ENCODE results near the gene CCND1. TPM values are rescaled to one million over a fixed set of nuclear protein-coding genes. Genes with fewer than 3 reads are reported as not detected.

Gene CCND1
- total RNA-seq, 1 donor from 2014 or later, result 28.1 TPM

DNA sequence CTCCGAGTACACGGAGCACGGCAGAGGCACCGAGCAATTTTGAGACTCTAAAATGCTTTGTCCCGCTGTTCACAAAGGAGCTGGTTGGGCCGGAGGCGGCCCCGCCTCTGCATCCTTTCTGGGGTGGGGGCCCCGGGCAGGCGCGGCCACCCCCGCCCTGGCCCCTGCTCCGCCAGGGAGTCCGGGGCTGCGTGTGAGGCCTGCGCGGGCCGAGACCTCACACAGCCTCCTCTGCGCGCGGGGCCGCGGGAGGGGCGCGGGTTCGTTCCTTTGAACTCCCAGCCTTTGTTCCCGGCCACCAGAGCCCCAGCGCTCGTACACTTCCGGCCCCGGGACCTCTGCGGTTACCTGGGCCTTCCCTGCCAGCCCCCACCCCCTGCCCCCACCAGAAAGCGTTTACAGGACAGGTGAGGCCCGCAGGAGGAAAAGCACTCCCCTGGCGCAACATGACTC is 61.3 kb downstream of the CCND1 start:
- intact Hi-C loops (cut with micrococcal nuclease), result loop anchor here (2.0 kb wide), 2 partner anchors 59 to 115 kb away; no protein-coding TSS in a partner anchor
- H3K27ac Mint-ChIP-seq, result no peak overlapping the region
- H3K36me3 Mint-ChIP-seq (ENCODE audit: low read depth), result no peaks in the 10 kb centered on the region
- no peaks in the 10 kb centered on the region for H3K9me3 Mint-ChIP-seq
- no peak for DNase-seq (ENCODE audit: low spot score)
- no peaks in the 10 kb centered on the region for H3K4me1 Mint-ChIP-seq (ENCODE audit: low read depth)
- H3K27me3 Mint-ChIP-seq (ENCODE audit: insufficient read depth), result peaks cover 55% of the 10 kb centered on the region
- H3K4me3 Mint-ChIP-seq, result no peak overlapping the region

DNA sequence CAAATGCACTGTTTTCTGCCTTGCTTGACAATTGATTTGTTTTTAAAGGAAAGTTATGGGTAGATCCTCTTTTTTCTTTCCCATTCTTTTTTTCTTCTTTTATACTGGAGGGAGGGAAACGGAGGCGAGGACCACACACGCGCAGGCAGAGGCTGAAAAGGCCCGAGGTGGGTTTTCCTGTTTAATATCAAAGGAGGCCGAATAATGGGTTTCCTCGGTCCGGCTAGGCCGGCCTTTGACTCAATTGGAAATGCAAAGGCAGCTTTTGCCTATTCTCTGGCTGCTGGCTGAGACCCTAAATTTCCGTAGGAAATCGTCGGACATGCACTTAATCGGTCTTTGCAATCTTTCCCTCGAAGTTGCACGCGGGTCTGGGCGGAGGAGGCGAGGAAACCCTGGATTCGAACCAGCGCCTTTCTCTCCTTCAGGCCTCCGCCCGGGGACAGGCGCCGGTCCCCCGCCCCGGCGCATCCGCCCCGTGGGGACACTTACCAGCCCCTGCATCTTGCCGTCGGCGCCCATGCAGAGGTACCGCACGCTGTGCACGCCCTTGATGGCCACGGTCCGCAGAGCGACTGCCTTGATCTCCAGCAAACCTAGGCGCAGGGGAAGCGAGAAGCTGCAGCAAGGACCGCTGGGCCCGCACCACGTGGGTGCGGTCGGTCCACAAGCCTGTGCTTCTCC is 62.0 kb downstream of the CCND1 start:
- intact Hi-C loops (cut with micrococcal nuclease), result loop anchor here (2.0 kb wide), 2 partner anchors 60 to 114 kb away; no protein-coding TSS in a partner anchor
- Mint-ChIP-seq H3K9me3 (no peaks in the 10 kb centered on the region), H3K4me3 (no peak overlapping the region), H3K36me3 (ENCODE audit: low read depth) (no peaks in the 10 kb centered on the region), H3K27me3 (ENCODE audit: insufficient read depth) (peaks cover 60% of the 10 kb centered on the region), H3K27ac (no peak overlapping the region), H3K4me1 (ENCODE audit: low read depth) (no peaks in the 10 kb centered on the region)
- no peak for DNase-seq (ENCODE audit: low spot score)

DNA sequence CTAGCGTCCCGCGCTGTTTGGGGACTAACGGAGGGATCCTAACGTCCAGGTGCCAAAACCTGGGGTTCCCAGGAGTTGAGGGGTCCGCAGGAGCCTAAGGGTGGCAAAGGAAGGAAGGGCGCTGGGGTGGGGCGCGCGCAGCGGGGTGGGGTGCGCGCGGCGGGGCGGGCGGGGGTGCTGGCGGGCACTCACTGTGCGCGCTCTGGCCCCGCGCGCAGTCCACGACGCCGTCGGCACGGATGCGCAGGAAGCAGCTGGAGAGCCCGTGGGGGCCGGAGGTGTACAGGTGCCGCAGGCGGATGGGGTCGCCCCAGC is 62.5 kb downstream of the CCND1 start:
- no peaks in the 10 kb centered on the region for H3K36me3 Mint-ChIP-seq (ENCODE audit: low read depth)
- H3K27ac Mint-ChIP-seq, result no peak overlapping the region
- H3K4me1 Mint-ChIP-seq (ENCODE audit: low read depth), result no peaks in the 10 kb centered on the region
- peaks cover 64% of the 10 kb centered on the region for H3K27me3 Mint-ChIP-seq (ENCODE audit: insufficient read depth)
- no peaks in the 10 kb centered on the region for H3K9me3 Mint-ChIP-seq
- DNase-seq (ENCODE audit: low spot score), result no peak
- intact Hi-C loops (cut with micrococcal nuclease), result loop anchor here (2.0 kb wide), 2 partner anchors 61 to 113 kb away; no protein-coding TSS in a partner anchor
- no peak overlapping the region for H3K4me3 Mint-ChIP-seq

Other genes starting within 250 kb of the CCND1 start
- not detected in 2 replicates for gene LINC01488, start 159.5 kb upstream of the CCND1 start, total RNA-seq
- 28.1 and 32.1 TPM in 2 replicates for gene LTO1, start 34.2 kb downstream of the CCND1 start, total RNA-seq
- not detected in 2 replicates for gene FGF19, start 62.9 kb downstream of the CCND1 start, total RNA-seq
- not detected in 2 replicates for gene FGF4, start 134.2 kb downstream of the CCND1 start, total RNA-seq
- gene FGF3, start 178.3 kb downstream of the CCND1 start, total RNA-seq, result not detected in 2 replicates